ENCODE data around the gene KCNN1. TPM values are rescaled to one million over a fixed set of nuclear protein-coding genes. Genes with fewer than 3 reads are reported as not detected.
A peak's percentile ranks its signal among the peaks of the same experiment; 100 is the strongest.

KCNN1 gene
- total and polyA plus RNA-seq, 9 of the 15 experiments (the other 6 are each of a cell fraction or from before 2014, with no cell fraction given) = 0.01 to 6.2 (median 0.72) TPM

GRCh38 chr19:17946965-17947784, 19.7 kb upstream of the KCNN1 start (continued):
- TF ChIP-seq DLX4 (CRISPR knock-in tag; IDR thresholded peaks at IDR 0.05) = no peak
- no peak for TF ChIP-seq TFAM (CRISPR knock-in tag; conservative IDR thresholded peaks at IDR 0.05)
- TF ChIP-seq ZNF764 (CRISPR knock-in tag; IDR thresholded peaks at IDR 0.05; ENCODE audit: low read depth) = no peak
- no peak for TF ChIP-seq BRF2 (IDR thresholded peaks at IDR 0.05; ENCODE audit: borderline replicate concordance, insufficient read depth, insufficient read length)
- TF ChIP-seq ZNF695 (CRISPR knock-in tag; IDR thresholded peaks at IDR 0.05) = 0 out of 2 replicates have a peak, but pooled peaks have one; percentile 54
- TF ChIP-seq RHOXF2B (CRISPR knock-in tag; conservative IDR thresholded peaks at IDR 0.05) = no peak
- TF ChIP-seq, protein P1, sequence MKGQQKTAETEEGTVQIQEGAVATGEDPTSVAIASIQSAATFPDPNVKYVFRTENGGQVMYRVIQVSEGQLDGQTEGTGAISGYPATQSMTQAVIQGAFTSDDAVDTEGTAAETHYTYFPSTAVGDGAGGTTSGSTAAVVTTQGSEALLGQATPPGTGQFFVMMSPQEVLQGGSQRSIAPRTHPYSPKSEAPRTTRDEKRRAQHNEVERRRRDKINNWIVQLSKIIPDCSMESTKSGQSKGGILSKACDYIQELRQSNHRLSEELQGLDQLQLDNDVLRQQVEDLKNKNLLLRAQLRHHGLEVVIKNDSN (CRISPR knock-in tag; IDR thresholded peaks at IDR 0.05) = no peak
- no peak for TF ChIP-seq PYGO2 (tag; IDR thresholded peaks at IDR 0.05)
- TF ChIP-seq ZNF785 (CRISPR knock-in tag; IDR thresholded peaks at IDR 0.05) = no peak
- no peak for TF ChIP-seq BMI1 (IDR thresholded peaks at IDR 0.05; ENCODE audit: low read length)
- no peak for TF ChIP-seq ZNF3 (CRISPR knock-in tag; IDR thresholded peaks at IDR 0.05)
- TF ChIP-seq BDP1 (IDR thresholded peaks at IDR 0.05; ENCODE audit: insufficient read depth, insufficient read length) = no peak
- no peak for TF ChIP-seq GABPB1 (CRISPR knock-in tag; IDR thresholded peaks at IDR 0.05)
- no peak for TF ChIP-seq MAFF (IDR thresholded peaks at IDR 0.05; ENCODE audit: low read length)
- peak; percentile 51 for TF ChIP-seq GABPA (tag; conservative IDR thresholded peaks at IDR 0.05; ENCODE audit: low read depth)
- no peak for TF ChIP-seq ZNF197 (CRISPR knock-in tag; IDR thresholded peaks at IDR 0.05; ENCODE audit: low read depth)
- peak; percentile 29 for TF ChIP-seq POLR2G (IDR thresholded peaks at IDR 0.05; ENCODE audit: low read depth, low read length)
- no peak for TF ChIP-seq FOXA3 (CRISPR knock-in tag; conservative IDR thresholded peaks at IDR 0.05 in 1 of 2, IDR thresholded peaks at IDR 0.05 in 1 of 2)
- TF ChIP-seq FOSL1 (tag; conservative IDR thresholded peaks at IDR 0.05) = no peak
- no peak for TF ChIP-seq ESRRB (CRISPR knock-in tag; IDR thresholded peaks at IDR 0.05; ENCODE audit: borderline replicate concordance)
- TF ChIP-seq U2AF1 (optimal IDR thresholded peaks at IDR 0.05; ENCODE audit: low read depth, low read length) = no peak
- TF ChIP-seq LCOR (CRISPR knock-in tag; IDR thresholded peaks at IDR 0.05) = no peak
- no peak for TF ChIP-seq ZNF41 (CRISPR knock-in tag; conservative IDR thresholded peaks at IDR 0.05)
- no peak for TF ChIP-seq ZNF253 (CRISPR knock-in tag; conservative IDR thresholded peaks at IDR 0.05)
- no peak for TF ChIP-seq POLR2AphosphoS5 (IDR thresholded peaks at IDR 0.05; ENCODE audit: control insufficient read depth, insufficient read depth, low read depth, low read length)
- no peak for TF ChIP-seq HDAC2 (IDR thresholded peaks at IDR 0.05)
- no peak for TF ChIP-seq FOXO4 (CRISPR knock-in tag; IDR thresholded peaks at IDR 0.05)

Data from K562 (cell line).